Uterus (tissue), 2 donors: Measurements from ENCODE around the gene CRELD2.

Experiments
- POLR2A ChIP-seq, 2 donors: fragments of 450-650 bp; IDR thresholded peaks; one replicate each; pipeline ENCODE4 v1.6.1; 2016; ENCODE audit warnings: antibody characterized with exemption in 2 of 2, mild to moderate bottlenecking in 1 of 2, moderate library complexity in 1 of 2
- TF ChIP-seq, protein P1 (sequence below), 4 experiments: fragments of 200-600 bp in 2 of 4; fragments of 450-650 bp in 2 of 4; sonication (generic) in 2 of 4; IDR thresholded peaks; one replicate each; pipeline ENCODE4 v1.5.1; 2016 to 2019; ENCODE audit warnings: antibody characterized with exemption in 4 of 4, mild to moderate bottlenecking in 2 of 4, moderate library complexity in 1 of 4

DNA sequence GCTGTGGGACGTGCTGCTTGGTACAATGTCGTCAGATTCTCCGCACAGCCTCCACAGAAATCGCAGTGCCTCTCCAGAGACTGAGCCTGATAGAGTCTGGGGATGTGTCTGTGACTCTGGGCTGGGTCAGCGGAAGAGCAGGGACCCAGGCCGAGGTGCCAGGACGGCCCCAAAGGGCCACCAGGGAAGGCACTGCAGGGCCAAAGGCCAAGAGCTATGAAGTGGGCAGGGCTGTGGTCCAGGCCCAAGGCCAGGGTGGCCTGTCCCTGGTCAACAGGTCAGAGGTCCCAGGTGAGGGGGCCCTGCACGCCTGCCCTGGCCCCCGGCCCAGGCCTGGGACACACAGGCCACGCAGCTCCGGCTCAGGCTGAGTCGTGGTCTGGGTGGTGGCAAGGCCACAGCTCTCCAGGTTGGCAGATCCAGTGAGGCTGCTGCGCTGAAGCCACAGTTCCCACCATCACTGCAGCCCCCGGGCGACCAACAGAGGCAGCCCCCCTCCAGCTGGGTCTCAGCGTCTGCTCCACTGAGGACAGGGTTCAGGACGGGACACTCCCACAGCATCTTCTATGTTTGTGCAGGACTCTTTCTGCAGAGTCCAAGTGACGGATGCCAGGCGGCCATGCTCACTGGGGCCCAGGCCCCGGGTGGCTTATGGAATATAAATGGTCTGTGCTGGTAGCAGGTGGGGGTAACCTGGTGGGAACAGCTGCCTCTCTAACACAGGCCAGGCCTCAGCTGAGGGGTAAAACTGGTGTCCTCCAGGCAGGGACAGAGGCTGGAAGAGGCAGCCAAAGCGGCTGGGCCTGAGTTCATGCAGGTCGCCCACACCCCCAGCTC, 37.4 kb downstream of the CRELD2 start:
- no peak for TF ChIP-seq POLR2A (IDR thresholded peaks at IDR 0.05)
- TF ChIP-seq, protein P1, sequence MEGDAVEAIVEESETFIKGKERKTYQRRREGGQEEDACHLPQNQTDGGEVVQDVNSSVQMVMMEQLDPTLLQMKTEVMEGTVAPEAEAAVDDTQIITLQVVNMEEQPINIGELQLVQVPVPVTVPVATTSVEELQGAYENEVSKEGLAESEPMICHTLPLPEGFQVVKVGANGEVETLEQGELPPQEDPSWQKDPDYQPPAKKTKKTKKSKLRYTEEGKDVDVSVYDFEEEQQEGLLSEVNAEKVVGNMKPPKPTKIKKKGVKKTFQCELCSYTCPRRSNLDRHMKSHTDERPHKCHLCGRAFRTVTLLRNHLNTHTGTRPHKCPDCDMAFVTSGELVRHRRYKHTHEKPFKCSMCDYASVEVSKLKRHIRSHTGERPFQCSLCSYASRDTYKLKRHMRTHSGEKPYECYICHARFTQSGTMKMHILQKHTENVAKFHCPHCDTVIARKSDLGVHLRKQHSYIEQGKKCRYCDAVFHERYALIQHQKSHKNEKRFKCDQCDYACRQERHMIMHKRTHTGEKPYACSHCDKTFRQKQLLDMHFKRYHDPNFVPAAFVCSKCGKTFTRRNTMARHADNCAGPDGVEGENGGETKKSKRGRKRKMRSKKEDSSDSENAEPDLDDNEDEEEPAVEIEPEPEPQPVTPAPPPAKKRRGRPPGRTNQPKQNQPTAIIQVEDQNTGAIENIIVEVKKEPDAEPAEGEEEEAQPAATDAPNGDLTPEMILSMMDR (IDR thresholded peaks at IDR 0.05), result no peak
